H1 (cell line): ENCODE results near the gene FKBP1A. TPM values are rescaled to one million over a fixed set of nuclear protein-coding genes. Genes with fewer than 3 reads are reported as not detected.

Experiments
- CTCF ChIA-PET: fragments of 300-600 bp; sonication (Branson Sonifier 250); formaldehyde crosslinking; loops from one replicate; lab custom pipeline; 2021; ENCODE audit not compliant: partially characterized antibody; lab: Charles Lee
- POLR2A ChIA-PET: fragments of 300-600 bp; sonication (Branson Sonifier 250); formaldehyde crosslinking; loops from one replicate; lab custom pipeline; 2021; ENCODE audit warnings: inconsistent platforms; ENCODE audit not compliant: partially characterized antibody; lab: Charles Lee
- DNase-seq, 2 experiments: peaks; one replicate each; pipeline versions ENCODE4 v3.0.0 to v3.0.0-alpha.2; 2010 to 2022; ENCODE audit warnings: low spot score in 2 of 2, low read depth in 1 of 2, mixed read lengths in 1 of 2
- FAIRE-seq: peaks from 2 replicates; lab custom pipeline; 2011; peaks lifted over from hg19 to GRCh38; lab: Jason Lieb, UNC
- H2AFZ ChIP-seq: 2 replicates; pipeline ENCODE4 v1.8.1; 2012; ENCODE audit warnings: low read length, inconsistent platforms
- H2AK5ac ChIP-seq: 2 replicates; pipeline ENCODE4 v1.6.1; 2013; ENCODE audit warnings: low read depth, low read length
- H2BK120ac ChIP-seq: replicated peaks from 2 replicates; pipeline ENCODE3; 2013; ENCODE audit warnings: low read depth, low read length, inconsistent platforms
- H2BK12ac ChIP-seq: 2 replicates; pipeline ENCODE4 v1.6.1; 2013; ENCODE audit warnings: low read depth, low read length
- H2BK15ac ChIP-seq: 2 replicates; pipeline ENCODE4 v1.6.1; 2013; ENCODE audit warnings: low read length
- H2BK20ac ChIP-seq: 2 replicates; pipeline ENCODE4 v1.6.1; 2013; ENCODE audit warnings: low read length
- H2BK5ac ChIP-seq: 2 replicates; pipeline ENCODE4 v1.6.1; 2013; ENCODE audit warnings: low read depth, low read length
- H3K14ac ChIP-seq: 2 replicates; pipeline ENCODE4 v1.6.1; 2013; ENCODE audit warnings: inconsistent platforms; ENCODE audit not compliant: insufficient read length
- H3K18ac ChIP-seq: 2 replicates; pipeline ENCODE4 v1.6.1; 2013; ENCODE audit warnings: low read length; ENCODE audit errors: extremely low read depth
- H3K23ac ChIP-seq: 2 replicates; pipeline ENCODE4 v1.6.1; 2013; ENCODE audit warnings: inconsistent platforms; ENCODE audit not compliant: insufficient read length
- H3K23me2 ChIP-seq: 2 replicates; pipeline ENCODE4 v1.6.1; 2013; ENCODE audit warnings: low read depth, low read length
- H3K27ac ChIP-seq: 2 replicates; pipeline ENCODE4 v1.6.1; 2011; ENCODE audit warnings: low read depth, low read length, inconsistent platforms
- H3K27me3 ChIP-seq, 4 experiments: replicated peaks in 1 of 4; 1 replicate in 1 of 4; 2 replicates in 3 of 4; pipeline versions ENCODE4 v1.6.1 to v1.8.1; 2011 to 2013; ENCODE audit warnings: low read length in 3 of 4, mild to moderate bottlenecking in 3 of 4, inconsistent platforms in 2 of 4, mixed read lengths in 2 of 4, moderate library complexity in 1 of 4; ENCODE audit not compliant: control insufficient read depth in 3 of 4, insufficient read depth in 3 of 4; ENCODE audit errors: extremely low read depth in 1 of 4
- H3K36me3 ChIP-seq, 4 experiments: 2 replicates each; pipeline versions ENCODE4 v1.6.1 to v1.8.1; 2011 to 2013; ENCODE audit warnings: mild to moderate bottlenecking in 4 of 4, low read length in 3 of 4, moderate library complexity in 2 of 4, control low read depth in 1 of 4, inconsistent platforms in 1 of 4; ENCODE audit not compliant: insufficient read depth in 4 of 4, control insufficient read depth in 2 of 4
- H3K4ac ChIP-seq: replicated peaks from 2 replicates; pipeline ENCODE3; 2013; ENCODE audit warnings: low read length, low read depth, mixed read lengths, inconsistent platforms; ENCODE audit not compliant: insufficient read length
- H3K4me1 ChIP-seq, 4 experiments: replicated peaks in 1 of 4; 1 replicate in 1 of 4; 2 replicates in 3 of 4; pipeline versions ENCODE4 v1.6.1 to v1.8.1; 2011 to 2013; ENCODE audit warnings: low read length in 3 of 4, inconsistent platforms in 2 of 4, mixed read lengths in 1 of 4; ENCODE audit not compliant: insufficient read depth in 4 of 4, control insufficient read depth in 3 of 4
- H3K4me2 ChIP-seq, 2 experiments: 2 replicates each; pipeline versions ENCODE4 v1.6.1 to v1.8.1; 2011 to 2013; ENCODE audit warnings: low read depth in 2 of 2, low read length in 2 of 2, control low read depth in 1 of 2, inconsistent platforms in 1 of 2, mild to moderate bottlenecking in 1 of 2; ENCODE audit not compliant: insufficient read depth in 1 of 2
- H3K4me3 ChIP-seq, 4 experiments: fragments of 200-600, 300-600 bp in 1 of 4; sonication (generic), shearing (Covaris generic), sonication (Bioruptor Twin) in 1 of 4; 2 replicates each; pipeline versions ENCODE4 v1.5.1 to v1.8.1; 2011 to 2016; ENCODE audit warnings: low read length in 4 of 4, low read depth in 3 of 4, control low read depth in 2 of 4, inconsistent platforms in 2 of 4, mild to moderate bottlenecking in 2 of 4, mixed read lengths in 1 of 4, moderate library complexity in 1 of 4; ENCODE audit not compliant: insufficient read depth in 2 of 4; ENCODE audit errors: extremely low read depth in 1 of 4
- H3K56ac ChIP-seq: replicated peaks from 2 replicates; pipeline ENCODE3; 2013; ENCODE audit warnings: low read depth, mild to moderate bottlenecking, mixed read lengths, low read length, inconsistent platforms; ENCODE audit not compliant: insufficient read length
- H3K79me1 ChIP-seq: 2 replicates; pipeline ENCODE4 v1.6.1; 2013; ENCODE audit warnings: low read depth, low read length, control low read depth
- H3K79me2 ChIP-seq, 2 experiments: 2 replicates each; pipeline versions ENCODE4 v1.6.1 to v1.8.1; 2012 to 2013; ENCODE audit warnings: low read length in 2 of 2, mild to moderate bottlenecking in 2 of 2, inconsistent platforms in 1 of 2; ENCODE audit not compliant: insufficient read depth in 2 of 2, control insufficient read depth in 1 of 2
- H3K9ac ChIP-seq, 4 experiments: replicated peaks in 1 of 4; 1 replicate in 1 of 4; 2 replicates in 3 of 4; pipeline versions ENCODE4 v1.6.1 to v1.8.1; 2011 to 2013; ENCODE audit warnings: low read depth in 3 of 4, low read length in 3 of 4, control low read depth in 2 of 4, mild to moderate bottlenecking in 2 of 4, moderate library complexity in 2 of 4, inconsistent platforms in 1 of 4; ENCODE audit errors: extremely low read depth in 1 of 4
- H3K9me3 ChIP-seq, 2 experiments: 2 replicates each; pipeline versions ENCODE4 v1.6.1 to v1.8.1; 2012 to 2013; ENCODE audit warnings: mild to moderate bottlenecking in 2 of 2, moderate library complexity in 2 of 2, control low read depth in 1 of 2, inconsistent platforms in 1 of 2, low read depth in 1 of 2, low read length in 1 of 2, mixed read lengths in 1 of 2; ENCODE audit not compliant: insufficient read depth in 2 of 2
- H4K20me1 ChIP-seq, 2 experiments: replicated peaks in 1 of 2; 2 replicates each; pipeline versions ENCODE3 to v1.8.1; 2011 to 2013; ENCODE audit warnings: inconsistent platforms in 2 of 2, low read length in 2 of 2, mild to moderate bottlenecking in 1 of 2; ENCODE audit not compliant: insufficient read depth in 2 of 2, control insufficient read depth in 1 of 2
- H4K5ac ChIP-seq: 2 replicates; pipeline ENCODE4 v1.6.1; 2013; ENCODE audit warnings: low read length, low read depth, mixed read lengths, inconsistent platforms; ENCODE audit not compliant: insufficient read length
- H4K8ac ChIP-seq: 2 replicates; pipeline ENCODE4 v1.8.0; 2013; ENCODE audit warnings: mild to moderate bottlenecking, moderate library complexity, low read length, inconsistent platforms; ENCODE audit not compliant: insufficient read depth; ENCODE audit errors: extremely low read depth
- H4K91ac ChIP-seq: replicated peaks from 2 replicates; pipeline ENCODE3; 2013; ENCODE audit warnings: low read length, mixed read lengths, inconsistent platforms; ENCODE audit not compliant: insufficient read length
- RBBP5 ChIP-seq: IDR thresholded peaks from 2 replicates; pipeline ENCODE4 v1.7.1; 2012; ENCODE audit warnings: low read depth, mild to moderate bottlenecking, inconsistent platforms, low read length, moderate library complexity, borderline replicate concordance
- SP2 ChIP-seq: IDR thresholded peaks from 2 replicates; pipeline ENCODE4 v1.6.1; 2012; ENCODE audit warnings: mild to moderate bottlenecking, low read length, inconsistent platforms
- WGBS, 2 experiments: shearing (Covaris generic) in 1 of 2; methylation state at CpG; one replicate each; pipeline versions ENCODE4 v1.1.6 to v1.1.7; 2013 to 2015; ENCODE audit warnings: low lambda C conversion rate in 2 of 2, mixed read lengths in 2 of 2, inconsistent platforms in 1 of 2, low coverage in 1 of 2, missing lambda C conversion rate in 1 of 2; ENCODE audit not compliant: insufficient replicate concordance in 2 of 2, insufficient coverage in 1 of 2, insufficient read length in 1 of 2; ENCODE audit errors: extremely low coverage in 1 of 2, missing lambda C conversion rate in 1 of 2; 5-methylcytosine and 5-hydroxymethylcytosine counted together
- polyA plus RNA-seq, 7 experiments: library from polyadenylated mRNA; depleted of rRNA in 3 of 7; stranded (reverse) in 5 of 7; unstranded in 2 of 7; fragments of >200 nt in 5 of 7; fragments of 200-250 nt in 2 of 7; gene quantifications; 1 replicate in 5 of 7; 2 replicates in 1 of 7; 4 replicates in 1 of 7; pipeline versions ENCODE4 v1.2.1 to v1.2.3, GENCODE V29; 2011 to 2013; ENCODE audit warnings: missing spikeins in 2 of 7, mixed read lengths in 2 of 7
- total RNA-seq: library from RNA; stranded (reverse); fragmentation: NEBNext Ultra II Directional; extraction: Animal tissue kit (Norgen Biotek cat#: 25700); gene quantifications from 2 replicates; pipeline ENCODE4 v1.2.1, GENCODE V29; 2021

The FKBP1A gene
- total and polyA plus RNA-seq, 2 of the 8 experiments (the other 6 are each of a cell fraction or from before 2014, with no cell fraction given), result 250 to 685 TPM

- Histone ChIP-seq H2BK20ac (no peak overlapping the region), H2AK5ac (no peak overlapping the region), H3K4me3 (no peak overlapping the region), H3K9ac (no peak overlapping the region), H3K27me3 (no peaks in the 10 kb centered on the region), H3K9me3 (no peaks in the 10 kb centered on the region), H2BK12ac (no peak overlapping the region), H3K18ac (no peak overlapping the region), H3K23me2 (no peaks in the 10 kb centered on the region; the same call in 1 of the 2 replicates), H3K23ac (no peak overlapping the region), H3K4me2 (no peak overlapping the region), H4K91ac (no peak overlapping the region), H4K20me1 (peaks cover 26 to 50% of the 10 kb centered on the region in 2 experiments), H3K4me1 (peaks cover 5 to 20% (median 9%) of the 10 kb centered on the region in 4 experiments; a peak in 6 of 7 replicates), H4K5ac (no peak overlapping the region), H3K36me3 (no peaks in the 10 kb centered on the region), H3K4ac (no peak overlapping the region), H2BK5ac (no peak overlapping the region), H3K79me2 (peaks cover 41 to 99% of the 10 kb centered on the region in 2 experiments), H2AFZ (no peak overlapping the region), H4K8ac (no peak overlapping the region), H3K27ac (no peak overlapping the region), H2BK120ac (no peak overlapping the region), H3K14ac (no peak overlapping the region), H3K56ac (no peak overlapping the region), H3K79me1 (peaks cover 39% of the 10 kb centered on the region), H2BK15ac (no peak overlapping the region)
- CTCF ChIA-PET, result interaction anchor here (0.7 to 4.5 kb wide), 5 partner anchors 13 to 85 kb away, joined by 3 to 23 read pairs (median 3); no protein-coding TSS in a partner anchor
- no peak for DNase-seq
- 85% methylated on average over 4 of the region's 4 CpGs; no CpG with 5 or more reads in 1 of the 2 experiments for WGBS, 2 experiments
- no peak for FAIRE-seq
- POLR2A ChIA-PET, result interaction anchor here (0.6 to 1.9 kb wide), 3 partner anchors 9 to 862 kb away, joined by 3 to 7 read pairs (median 3); no protein-coding TSS in a partner anchor
- TF ChIP-seq RBBP5 (no peak), SP2 (no peak)
Observed at GRCh38 chr20:1386323-1386722, 6.5 kb downstream of the FKBP1A start.
